ENCODE measurements around the gene ESCO1.

Gene ESCO1

GRCh38 chr18:21484851-21485636 lies 115.5 kb downstream of the ESCO1 start:
- DNase-seq = no peak

GRCh38 chr18:21483051-21483450 lies 117.5 kb downstream of the ESCO1 start:
- DNase-seq = no peak

- no peak for DNase-seq
Observed at GRCh38 chr18:21481739-21482138, 118.8 kb downstream of the ESCO1 start.

GRCh38 chr18:21479721-21480120 lies 120.8 kb downstream of the ESCO1 start:
- DNase-seq = no peak
